Gastroesophageal sphincter (tissue), 3 donors: ENCODE results near the gene P3H1.
"Not testable (repeated sequence)": the region's sequence is repeated elsewhere in the genome, so short reads cannot be mapped to it uniquely, and the experiment has no call there.

Experiments
- CTCF ChIP-seq, 4 experiments: fragments of 200-600 bp in 2 of 4; fragments of 450-650 bp in 2 of 4; sonication (generic) in 1 of 4; IDR thresholded peaks; one replicate each; pipeline ENCODE4 v1.5.1; 2017 to 2019; ENCODE audit warnings: antibody characterized with exemption in 4 of 4, mild to moderate bottlenecking in 2 of 4, moderate library complexity in 2 of 4
- EP300 ChIP-seq: sonication (generic); formaldehyde crosslinking; IDR thresholded peaks from one replicate; pipeline ENCODE4 v1.6.1; 2017; ENCODE audit warnings: antibody characterized with exemption, mild to moderate bottlenecking
- POLR2A ChIP-seq, 2 donors: fragments of 450-650 bp; IDR thresholded peaks; one replicate each; pipeline ENCODE4 v1.6.1; 2017; ENCODE audit warnings: antibody characterized with exemption in 2 of 2, mild to moderate bottlenecking in 2 of 2, moderate library complexity in 1 of 2
- POLR2AphosphoS5 ChIP-seq: sonication (generic); formaldehyde crosslinking; IDR thresholded peaks from one replicate; pipeline ENCODE4 v1.6.1; 2017; ENCODE audit warnings: antibody characterized with exemption

GRCh38 chr1:42751511-42752070, 15.2 kb downstream of the P3H1 start:
- TF ChIP-seq POLR2A (IDR thresholded peaks at IDR 0.05); CTCF (IDR thresholded peaks at IDR 0.05); POLR2AphosphoS5; EP300: not testable (repeated sequence)
